ENCODE results near the gene SFT2D2.

The SFT2D2 gene

DNA sequence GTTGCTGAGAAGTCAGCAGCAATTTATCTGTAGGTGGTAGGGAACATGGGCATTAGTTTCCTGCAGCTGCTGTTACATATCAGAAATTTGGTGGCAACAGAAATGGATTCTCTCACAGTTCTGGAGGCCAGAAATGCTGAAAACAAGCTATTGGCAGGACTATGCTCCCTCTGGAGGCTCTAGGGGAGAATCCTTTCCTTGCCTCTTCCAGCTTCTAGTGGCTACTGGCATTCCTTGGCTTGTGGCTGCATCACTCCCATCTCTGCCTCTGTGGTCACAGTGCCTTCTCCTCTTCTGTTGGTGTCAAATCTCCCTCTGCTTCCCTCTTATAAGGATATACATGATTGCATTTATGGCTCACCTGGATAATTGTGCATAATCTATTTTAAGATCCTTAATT is 2.5 kb upstream of the SFT2D2 start:
- no peak for DNase-seq (ENCODE audit: low spot score)

DNA sequence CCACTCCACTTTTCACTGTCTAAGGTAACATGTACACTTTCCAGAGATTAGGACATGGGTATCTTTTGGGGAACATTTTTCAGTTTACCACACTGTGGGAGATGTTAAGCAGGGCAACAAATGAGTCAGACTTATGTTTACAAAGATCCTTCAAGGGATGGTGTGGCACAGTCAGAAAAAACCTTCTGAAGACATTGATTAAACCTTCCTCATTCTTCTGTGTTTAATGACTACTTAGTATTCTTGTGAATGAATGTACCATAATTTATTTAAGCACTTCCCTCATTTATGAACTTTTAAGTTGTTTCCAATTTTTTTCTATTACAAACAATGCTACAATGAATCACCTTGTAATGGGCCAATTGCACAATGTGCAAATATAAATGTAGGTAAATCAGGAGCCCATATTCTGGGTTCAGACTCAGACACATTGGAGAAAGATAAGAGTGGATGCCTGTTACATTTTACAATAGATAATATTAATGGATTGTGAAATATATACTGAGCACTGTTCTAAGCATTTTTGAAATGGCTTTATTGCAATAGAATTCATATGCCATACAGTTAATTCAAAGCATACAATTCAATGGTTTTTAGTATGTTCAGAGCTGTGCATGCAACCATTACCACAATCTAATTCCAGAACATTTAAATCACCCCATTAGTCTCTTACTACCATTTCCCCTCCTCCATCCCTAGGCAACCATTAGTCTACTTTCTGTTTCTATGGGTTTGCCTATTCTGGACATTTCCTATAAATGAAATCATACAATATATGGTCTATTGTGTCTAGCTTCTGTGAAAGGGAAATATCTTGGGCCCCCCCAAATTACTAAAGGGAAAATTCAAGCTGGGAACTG is 1.9 kb upstream of the SFT2D2 start:
- DNase-seq (ENCODE audit: low spot score) = no peak

DNA sequence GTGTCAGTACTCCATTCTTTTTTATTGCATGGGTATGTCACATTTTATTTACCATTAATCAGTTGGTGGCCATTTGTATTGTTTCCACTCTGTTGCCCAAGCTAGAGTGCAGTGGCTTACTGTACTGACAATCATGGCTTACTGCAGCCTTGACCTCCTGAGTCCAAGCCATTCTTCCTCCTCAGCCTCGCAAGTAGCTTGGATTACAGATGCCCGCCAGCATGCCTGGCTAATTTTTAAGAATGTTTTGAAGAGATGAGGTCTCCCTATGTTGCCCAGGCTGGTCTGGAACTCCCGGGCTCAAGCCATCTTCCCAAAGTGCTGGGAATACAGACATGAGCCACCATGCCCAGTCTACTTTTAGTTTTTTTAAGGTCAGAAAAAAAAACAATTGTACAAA is 813 bp upstream of the SFT2D2 start:
- DNase-seq (ENCODE audit: low spot score) = no peak

DNA sequence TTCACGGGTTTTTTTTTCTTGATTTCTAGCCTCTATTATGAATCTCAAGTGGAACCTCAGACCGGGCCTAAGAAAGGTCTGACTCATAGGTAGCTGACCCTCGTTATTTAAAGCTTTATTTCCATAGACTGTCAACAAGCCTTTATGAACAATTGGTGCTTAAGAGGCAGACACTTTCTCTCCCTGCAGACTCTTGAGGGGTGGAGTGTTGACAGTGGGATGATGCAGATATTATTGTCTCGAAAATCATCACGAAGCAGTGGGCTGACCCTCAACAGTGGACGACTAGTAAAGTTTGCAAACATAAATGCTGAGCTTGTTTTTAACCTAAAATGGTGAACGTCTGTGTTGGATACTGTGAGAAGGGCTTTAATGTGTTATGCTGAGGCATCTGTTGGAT is 1.8 kb downstream of the SFT2D2 start:
- no peak for DNase-seq (ENCODE audit: low spot score)

DNA sequence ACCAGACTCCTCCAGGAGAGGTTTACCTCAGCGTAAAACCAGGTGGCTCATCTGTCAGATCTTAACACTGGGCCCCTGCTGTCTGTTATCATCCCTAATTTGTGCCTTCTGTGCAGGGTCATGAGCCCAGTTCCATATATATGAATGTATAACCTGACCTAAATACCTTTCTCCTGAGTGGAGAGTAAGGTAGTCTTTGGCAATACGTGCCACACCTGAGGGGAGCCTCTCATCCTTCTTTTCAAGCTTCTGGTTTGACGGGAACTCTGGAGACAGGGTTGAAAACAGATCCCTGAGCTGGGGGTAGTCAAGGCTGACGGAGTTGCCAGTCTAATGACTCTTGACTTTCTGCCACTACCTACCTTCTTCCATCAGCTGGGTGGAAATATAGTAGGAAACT is 4.1 kb downstream of the SFT2D2 start:
- DNase-seq (ENCODE audit: low spot score) = no peak

DNA sequence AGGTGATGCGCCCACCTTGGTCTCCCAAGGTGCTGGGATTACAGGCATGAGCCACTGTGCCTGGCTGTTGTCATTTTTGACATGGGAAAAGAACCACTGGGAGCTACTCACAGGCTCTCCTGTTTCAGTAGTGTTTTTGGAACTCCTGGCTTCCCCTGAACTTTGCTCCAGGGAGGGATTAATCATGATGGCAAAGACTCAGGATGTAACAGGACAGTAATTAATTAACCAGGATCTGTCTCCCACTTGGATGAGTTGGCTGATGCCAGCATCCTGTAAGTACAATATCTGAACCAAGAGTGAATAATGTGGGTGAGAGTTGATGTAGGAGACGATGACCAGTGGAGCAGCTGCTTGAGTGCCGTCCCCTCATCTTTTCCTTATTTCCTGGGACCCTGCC is 4.9 kb downstream of the SFT2D2 start:
- DNase-seq (ENCODE audit: low spot score) = no peak

DNA sequence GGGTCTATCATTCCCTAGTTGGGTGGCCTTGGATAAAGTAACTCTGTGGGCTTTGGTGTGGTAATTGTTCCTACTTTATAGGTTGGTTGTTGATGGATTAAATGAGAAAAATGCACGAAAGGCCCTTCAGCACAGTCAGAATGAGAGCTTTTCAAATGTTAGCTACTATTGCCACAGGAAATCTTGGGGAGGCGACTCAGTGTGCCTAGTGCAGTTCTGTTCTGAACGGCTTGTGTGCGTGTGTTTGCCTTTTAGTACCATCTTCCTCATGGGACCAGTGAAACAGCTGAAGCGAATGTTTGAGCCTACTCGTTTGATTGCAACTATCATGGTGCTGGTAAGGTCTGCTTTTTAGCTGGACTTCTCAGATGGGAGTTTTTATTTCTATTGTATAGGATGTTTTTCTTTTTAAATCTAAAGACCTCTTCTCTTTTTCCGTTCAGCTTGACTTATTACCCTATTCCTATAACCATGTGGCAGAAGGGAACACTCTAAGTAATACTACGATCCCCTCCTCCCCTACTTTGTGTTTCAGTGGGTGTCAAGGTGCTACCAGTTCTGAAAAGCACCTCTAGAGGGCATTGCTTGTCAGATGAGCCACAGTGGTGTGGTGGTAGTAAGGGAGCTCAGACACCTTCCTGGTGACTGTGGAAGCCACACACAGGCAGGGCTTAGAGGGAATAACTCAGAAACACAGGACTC is 9.2 kb downstream of the SFT2D2 start:
- DNase-seq (ENCODE audit: low spot score) = peak; percentile 29

DNA sequence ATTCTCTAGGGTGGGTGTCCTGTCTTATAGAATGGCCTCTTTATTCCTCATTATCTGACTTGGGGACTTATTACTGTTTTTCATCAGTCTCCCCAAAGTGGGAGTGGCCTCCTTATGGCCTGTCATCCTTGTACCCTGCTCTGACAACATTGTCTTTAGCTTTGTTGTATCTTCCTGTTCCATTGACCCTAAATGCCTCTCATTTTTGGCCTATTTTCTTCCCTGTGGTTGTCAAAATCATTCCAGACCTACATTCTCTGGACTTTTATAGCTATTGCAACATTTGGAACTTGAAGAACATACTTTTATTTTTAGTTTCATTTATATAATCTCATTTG is 9.7 kb downstream of the SFT2D2 start:
- no peak for DNase-seq (ENCODE audit: low spot score)

DNA sequence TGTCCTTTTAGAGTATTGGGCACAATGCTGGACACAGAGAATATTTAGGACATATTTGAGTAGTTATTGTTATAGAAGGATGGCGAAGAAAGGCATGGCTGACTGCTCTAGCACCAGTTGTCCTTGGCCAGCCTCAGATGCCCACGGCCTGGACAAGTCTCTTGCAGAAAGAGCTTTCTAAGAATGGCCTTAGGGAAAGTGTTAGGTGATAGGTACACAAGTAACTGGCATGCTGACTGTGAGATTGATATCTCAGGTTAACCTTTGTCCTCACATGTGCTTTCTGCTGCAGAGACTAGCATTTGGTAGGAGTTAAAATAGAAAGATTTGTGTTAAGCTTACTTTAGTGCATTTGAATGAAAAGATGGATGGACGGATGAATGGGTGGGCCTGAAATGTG is 10.1 kb downstream of the SFT2D2 start:
- DNase-seq (ENCODE audit: low spot score) = no peak

DNA sequence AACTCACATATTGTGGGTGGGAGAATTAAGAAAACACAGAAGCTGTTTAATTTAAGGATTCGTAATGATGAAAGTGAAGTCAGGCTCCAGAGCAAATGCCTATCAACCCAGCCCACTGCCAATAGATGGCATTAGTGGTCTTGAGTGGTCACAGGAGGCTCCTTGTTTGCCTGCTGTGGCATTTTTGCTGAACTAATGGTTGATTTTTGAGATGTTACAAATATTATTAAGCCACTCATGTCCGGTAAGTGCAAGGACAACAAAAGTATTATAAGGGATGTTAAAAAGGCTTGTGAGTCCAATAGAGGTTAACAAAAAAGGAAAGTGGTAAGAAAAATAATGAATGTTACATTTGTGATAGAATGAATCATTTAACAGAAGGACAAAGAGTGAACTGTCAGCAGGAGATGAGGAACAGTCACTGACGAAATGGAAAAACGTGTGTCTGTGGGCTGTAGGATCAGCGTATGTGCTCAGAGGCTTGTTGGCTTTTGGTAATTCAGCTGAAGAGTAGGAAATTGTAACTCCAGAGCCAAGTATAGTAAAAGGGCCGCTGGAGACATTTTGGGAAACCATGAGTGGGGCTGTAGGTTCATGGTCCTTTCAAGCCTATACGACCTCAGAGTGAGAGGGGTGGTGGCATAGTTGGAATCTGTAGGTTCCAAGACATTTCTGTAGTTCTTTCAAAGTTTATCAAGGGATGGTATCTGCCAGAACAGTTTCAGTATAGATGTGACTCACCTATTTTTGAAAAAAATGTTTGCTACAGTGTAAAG is 11.2 kb downstream of the SFT2D2 start:
- DNase-seq (ENCODE audit: low spot score) = no peak

DNA sequence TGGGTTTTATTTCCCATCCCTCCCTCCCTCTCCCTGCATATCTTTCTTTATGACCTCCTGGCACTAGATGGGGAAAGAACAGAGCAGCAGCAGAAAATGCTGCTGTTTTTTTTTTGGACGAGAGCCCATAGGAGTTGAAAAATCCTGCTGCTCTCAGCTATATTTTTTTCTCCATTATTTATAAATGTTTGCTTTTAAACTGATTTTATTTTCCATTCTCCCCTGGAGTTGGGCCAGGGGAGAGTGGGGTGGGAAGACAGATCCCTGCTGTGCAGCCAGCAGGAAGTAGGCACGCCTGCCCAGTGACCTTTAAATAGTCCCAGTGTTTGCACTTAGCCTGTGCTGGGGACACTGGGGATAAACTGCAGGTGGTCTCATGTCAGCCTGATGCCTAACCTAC is 17.4 kb downstream of the SFT2D2 start:
- DNase-seq (ENCODE audit: low spot score) = no peak

DNA sequence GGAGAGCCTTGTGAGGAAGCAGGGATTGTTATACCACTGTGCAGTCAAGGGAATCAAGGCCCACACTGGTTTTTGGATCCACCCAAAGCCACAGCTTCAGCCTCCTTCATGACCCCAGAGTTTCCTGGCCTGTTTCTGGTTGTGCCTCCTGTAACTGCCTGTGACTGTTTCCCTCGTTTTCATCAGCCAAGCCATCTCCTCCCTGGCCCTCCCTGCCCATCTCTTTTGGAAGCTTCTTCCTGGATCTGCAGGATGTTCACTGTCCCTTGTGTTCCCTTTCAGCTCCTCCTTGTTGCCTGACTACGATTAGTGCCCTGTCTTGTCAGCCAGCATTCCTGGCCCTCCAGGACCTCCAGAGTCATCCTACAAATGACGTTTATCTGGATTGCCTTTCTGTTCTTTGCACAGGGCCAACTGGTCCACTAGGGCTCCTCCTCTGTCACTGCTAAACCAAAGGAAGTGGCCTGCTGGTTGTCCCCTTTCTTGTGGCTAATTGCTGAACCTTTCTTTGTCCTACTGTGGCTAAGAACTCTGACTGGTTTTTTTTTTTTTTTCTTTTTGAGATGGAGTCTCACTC is 17.9 kb downstream of the SFT2D2 start:
- DNase-seq (ENCODE audit: low spot score) = no peak

DNA sequence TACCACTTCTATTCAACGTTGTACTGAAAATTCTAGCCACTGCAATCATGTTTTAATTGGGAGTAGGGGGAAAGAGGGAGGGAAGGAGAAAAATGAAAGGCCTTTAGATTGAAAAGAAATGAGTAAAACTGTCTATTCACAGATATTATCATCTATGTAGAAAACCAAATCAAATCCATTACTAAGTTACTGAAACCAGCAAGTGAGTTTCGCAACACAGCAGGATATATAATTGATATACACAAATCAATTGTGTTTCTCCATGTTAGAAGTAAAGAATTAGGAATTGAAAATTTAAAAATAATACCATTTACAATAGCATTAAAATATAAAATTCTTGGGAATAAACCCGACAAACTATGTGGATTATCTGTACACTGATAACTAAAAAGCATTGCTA is 19.2 kb downstream of the SFT2D2 start:
- no peak for DNase-seq (ENCODE audit: low spot score)

DNA sequence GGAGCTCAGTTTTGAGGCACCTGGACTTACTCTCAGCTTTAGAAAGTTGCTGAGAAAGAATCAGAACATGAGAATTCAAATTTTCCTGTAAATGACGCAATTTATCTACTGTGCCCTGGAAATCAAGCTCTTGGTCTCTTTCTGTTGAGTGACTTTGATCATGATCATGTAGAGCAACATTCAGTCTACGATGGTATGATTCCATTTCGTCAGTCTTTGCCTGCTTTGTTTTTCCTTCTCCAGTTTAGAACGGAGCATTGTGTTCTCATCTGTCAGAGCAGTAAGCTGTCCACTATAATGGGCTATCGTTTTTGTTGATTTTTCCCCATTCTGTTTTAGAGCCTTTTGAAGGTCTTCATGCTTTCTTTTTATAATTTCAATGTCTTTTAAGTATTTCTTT is 20.7 kb downstream of the SFT2D2 start:
- no peak for DNase-seq (ENCODE audit: low spot score)

DNA sequence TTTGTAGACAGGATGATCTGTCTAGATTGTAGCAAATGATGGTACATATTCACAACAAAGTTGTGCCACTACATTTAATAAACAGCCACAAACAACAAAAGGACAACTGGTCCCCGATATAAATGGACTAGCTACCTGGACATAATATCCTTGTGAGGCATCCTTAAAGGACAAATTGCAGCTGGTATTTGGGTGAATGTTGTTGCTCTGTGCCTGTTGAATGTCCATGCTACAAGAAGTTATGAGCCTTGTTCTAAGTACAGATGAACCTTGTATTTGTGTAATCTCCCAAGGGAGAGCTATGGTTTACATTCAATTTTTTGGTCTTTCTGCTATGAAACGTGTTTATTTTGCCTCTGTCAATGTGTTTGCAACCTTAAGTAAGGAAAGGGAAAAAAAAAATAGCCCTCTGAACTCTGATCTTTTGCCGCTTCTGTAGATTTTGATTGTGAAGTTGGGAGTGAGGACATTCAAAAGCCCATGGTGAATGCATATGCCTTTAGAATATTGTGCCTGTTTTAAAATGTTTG is 26.5 kb downstream of the SFT2D2 start:
- DNase-seq (ENCODE audit: low spot score) = no peak

DNA sequence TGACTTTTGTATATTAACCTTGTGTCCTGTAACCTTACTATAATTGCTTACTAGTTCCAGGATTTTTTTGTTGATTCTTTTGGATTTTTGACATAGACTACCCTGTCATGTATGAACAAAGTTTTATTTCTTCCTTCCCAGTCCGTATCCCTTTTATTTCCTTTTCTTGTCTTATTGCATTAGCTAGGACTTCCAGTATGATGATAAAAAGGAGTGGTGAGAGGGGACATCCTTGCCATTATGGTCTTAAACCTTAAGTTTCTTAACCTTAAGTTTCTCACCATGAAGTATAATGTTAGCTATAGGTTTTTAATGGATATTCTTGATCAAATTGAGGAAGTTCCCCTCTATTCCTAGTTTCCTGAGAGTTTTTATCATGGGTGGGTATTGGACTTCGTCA is 30.4 kb downstream of the SFT2D2 start:
- no peak for DNase-seq (ENCODE audit: low spot score)

DNA sequence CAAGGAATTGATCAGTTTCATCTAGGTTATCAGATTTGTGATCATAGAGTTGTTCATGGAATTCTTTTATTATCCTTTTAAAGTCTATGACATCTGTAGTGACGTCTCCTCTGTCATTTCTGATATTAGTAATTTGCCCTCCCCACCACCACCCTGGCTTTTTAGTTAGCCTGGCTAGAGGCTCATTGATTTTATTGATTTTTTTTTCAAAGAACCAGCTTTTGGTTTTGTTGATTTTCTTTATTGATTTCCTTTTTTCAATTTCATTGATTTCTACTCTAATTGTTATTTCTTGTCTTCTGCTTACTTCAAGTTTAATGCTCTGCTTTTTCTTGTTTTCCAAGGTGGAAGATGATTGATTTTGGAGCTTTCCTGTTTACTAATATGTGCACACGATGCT is 31.6 kb downstream of the SFT2D2 start:
- no peak for DNase-seq (ENCODE audit: low spot score)

DNA sequence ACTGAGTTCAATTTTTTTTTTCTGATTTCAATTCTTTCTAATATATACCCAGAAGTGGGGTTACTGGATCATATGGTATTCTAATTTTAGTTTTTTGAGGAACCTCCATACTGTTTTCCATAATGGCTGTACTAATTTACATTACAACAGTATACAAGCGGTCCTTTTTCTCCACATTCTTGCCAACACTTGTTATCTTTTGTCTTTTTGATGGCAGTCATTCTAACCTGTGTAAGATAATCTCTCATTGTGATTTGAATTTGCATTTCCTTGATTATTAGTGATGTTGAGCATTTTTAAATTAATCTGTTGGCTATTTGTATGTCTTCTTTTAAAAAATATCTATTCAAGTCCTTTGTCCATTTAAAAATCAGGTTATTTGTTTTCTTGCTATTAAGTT is 33.8 kb downstream of the SFT2D2 start:
- no peak for DNase-seq (ENCODE audit: low spot score)

DNA sequence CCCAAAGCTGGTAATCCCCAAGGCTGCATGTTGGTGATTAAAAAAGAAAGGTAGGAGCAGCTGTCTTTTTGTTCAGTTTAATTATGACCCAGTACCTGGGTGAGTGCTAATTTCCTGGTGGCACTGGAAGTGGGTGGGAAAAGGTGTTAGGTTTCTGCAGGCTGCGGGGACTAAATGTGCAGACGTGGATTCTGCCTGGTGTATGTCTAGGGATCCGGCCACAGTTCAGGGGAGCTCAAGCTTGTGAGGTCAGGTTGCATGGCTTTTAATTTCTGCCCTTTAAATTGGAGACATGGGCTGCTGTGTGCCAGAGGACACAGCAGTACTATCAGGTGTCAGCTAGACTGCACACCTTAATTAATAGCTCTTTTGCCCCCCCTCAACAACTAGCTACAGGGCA is 34.6 kb downstream of the SFT2D2 start:
- DNase-seq (ENCODE audit: low spot score) = peak; percentile 2

DNA sequence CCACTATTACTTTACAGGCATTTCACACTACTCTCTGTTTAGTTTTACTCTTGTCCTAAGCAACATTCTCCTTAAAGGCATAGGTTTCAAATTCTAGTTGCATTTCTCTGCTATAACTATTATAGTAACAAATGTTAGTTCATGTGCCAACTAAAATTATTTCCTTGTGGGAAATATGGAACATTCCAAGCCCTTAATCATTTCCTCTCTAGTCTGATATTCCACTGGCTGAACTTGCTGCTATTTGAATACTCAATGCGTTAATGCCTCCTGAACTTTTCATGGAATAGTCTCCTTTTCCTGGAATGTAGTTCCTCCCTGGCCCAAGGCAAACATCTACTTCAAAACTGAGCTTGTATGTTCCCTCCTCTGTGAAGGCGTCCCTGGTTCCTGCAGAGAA is 35.6 kb downstream of the SFT2D2 start:
- no peak for DNase-seq (ENCODE audit: low spot score)

DNA sequence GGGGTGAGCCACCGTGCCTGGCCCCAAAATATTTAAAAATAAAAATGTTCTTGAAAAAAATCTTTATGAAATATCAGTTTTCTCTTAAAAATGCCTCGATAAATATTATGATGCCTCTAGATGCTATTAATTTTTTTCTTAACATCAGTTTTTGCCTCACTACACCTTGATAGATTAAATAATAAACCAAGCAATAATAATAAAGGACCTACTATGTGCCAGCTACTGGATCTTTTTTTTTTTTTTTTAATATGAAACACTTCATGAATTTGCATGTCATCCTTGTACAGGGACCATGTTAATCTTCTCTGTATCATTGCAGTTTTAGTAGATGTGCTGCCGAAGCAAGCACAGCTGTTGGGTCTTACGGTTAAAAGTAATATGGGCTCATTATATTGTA is 37.3 kb downstream of the SFT2D2 start:
- no peak for DNase-seq (ENCODE audit: low spot score)

DNA sequence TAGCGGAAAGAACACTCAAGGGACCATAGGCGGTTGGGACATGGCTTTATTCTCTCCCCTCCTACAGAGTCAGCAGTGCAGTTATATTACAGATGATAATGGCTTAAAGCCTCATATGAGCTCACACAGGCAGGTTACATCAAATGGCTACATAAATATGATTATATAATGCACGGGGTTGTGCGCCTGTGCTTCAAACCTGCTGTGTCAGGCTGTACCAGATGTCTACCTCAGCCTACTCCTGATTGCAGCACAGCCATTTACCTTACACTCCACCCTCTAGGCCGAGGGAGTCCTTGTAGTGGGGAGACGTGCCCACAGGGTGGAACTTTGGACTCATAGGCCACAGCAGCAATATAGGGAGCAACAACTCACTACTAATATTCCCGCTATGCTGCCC is 38.5 kb downstream of the SFT2D2 start:
- DNase-seq (ENCODE audit: low spot score) = no peak
